Caco-2 (cell line): ENCODE measurements around the gene FAM78A. TPM values are rescaled to one million over a fixed set of nuclear protein-coding genes. Genes with fewer than 3 reads are reported as not detected.
A peak's percentile ranks its signal among the peaks of the same experiment; 100 is the strongest.

Source experiments
- BruUV-seq: library from RNA; stranded (reverse); fragments of 400-500 nt; replicated peaks from 2 replicates; lab custom pipeline; 2021; lab: Mats Ljungman, UMichigan
- CTCF ChIA-PET: fragments of 300-600 bp; sonication (Branson Sonifier 250); formaldehyde crosslinking; loops from one replicate; lab custom pipeline; 2022; ENCODE audit warnings: antibody characterized with exemption; lab: Charles Lee
- POLR2A ChIA-PET: fragments of 300-600 bp; sonication (Branson Sonifier 250); formaldehyde crosslinking; loops from one replicate; lab custom pipeline; 2022; ENCODE audit warnings: antibody characterized with exemption; lab: Charles Lee
- DNase-seq, 2 experiments: peaks; one replicate each; pipeline versions ENCODE4 v3.0.0 to v3.0.0-alpha.2; 2020 to 2022
- H3K27me3 ChIP-seq: replicated peaks from 2 replicates; pipeline ENCODE4 v1.6.0; 2011; ENCODE audit warnings: low read length; ENCODE audit not compliant: control insufficient read depth, insufficient read depth
- H3K36me3 ChIP-seq: 2 replicates; pipeline ENCODE4 v1.5.1; 2011; ENCODE audit warnings: low read length; ENCODE audit not compliant: control insufficient read depth, insufficient read depth
- H3K4me1 ChIP-seq: fragments of 250-450 bp; sonication (Bioruptor Pico); 2 replicates; pipeline ENCODE4 v1.5.1; 2020; ENCODE audit warnings: mild to moderate bottlenecking
- H3K4me3 ChIP-seq: 2 replicates; pipeline ENCODE4 v1.5.1; 2011; ENCODE audit warnings: low read depth, mild to moderate bottlenecking, control low read depth, low read length
- H3K9me3 ChIP-seq: fragments of 250-450 bp; sonication (Bioruptor Pico); 2 replicates; pipeline ENCODE4 v1.5.1; 2020; ENCODE audit warnings: mild to moderate bottlenecking, moderate library complexity
- H3K27ac Mint-ChIP-seq: one replicate; pipeline ENCODE4 v1.8.0; 2022; ENCODE audit warnings: mixed read lengths; ENCODE audit not compliant: unreplicated experiment
- H3K27me3 Mint-ChIP-seq: one replicate; pipeline ENCODE4 v1.8.0; 2022; ENCODE audit warnings: mixed read lengths; ENCODE audit not compliant: insufficient read depth, unreplicated experiment
- H3K36me3 Mint-ChIP-seq: one replicate; pipeline ENCODE4 v1.8.0; 2022; ENCODE audit warnings: mild to moderate bottlenecking, mixed read lengths; ENCODE audit not compliant: insufficient read depth, unreplicated experiment
- H3K4me1 Mint-ChIP-seq: one replicate; pipeline ENCODE4 v1.8.0; 2022; ENCODE audit warnings: low read depth, mixed read lengths; ENCODE audit not compliant: unreplicated experiment
- H3K4me3 Mint-ChIP-seq: one replicate; pipeline ENCODE4 v1.8.0; 2022; ENCODE audit warnings: mild to moderate bottlenecking, moderate library complexity, mixed read lengths; ENCODE audit not compliant: unreplicated experiment
- H3K9me3 Mint-ChIP-seq: one replicate; pipeline ENCODE4 v1.8.0; 2022; ENCODE audit warnings: mixed read lengths; ENCODE audit not compliant: unreplicated experiment
- intact Hi-C: fragments of 100-400 bp; cut with micrococcal nuclease; formaldehyde crosslinking; loops from one replicate; pipeline ENCODE4 v1.10.0; 2022; ENCODE audit not compliant: unreplicated experiment
- total RNA-seq: library from RNA; stranded (reverse); gene quantifications from 2 replicates; pipeline ENCODE4 v1.2.3, GENCODE V29; 2022
- TF ChIP-seq, protein P1 (sequence below), 2 experiments: fragments of 200-600 bp in 1 of 2; IDR thresholded peaks; 1 replicate in 1 of 2; 2 replicates in 1 of 2; pipeline versions ENCODE4 v1.5.1 to v1.8.0; 2011 to 2022; ENCODE audit warnings: antibody characterized with exemption in 1 of 2, control low read depth in 1 of 2, inconsistent platforms in 1 of 2, low read depth in 1 of 2, low read length in 1 of 2, mild to moderate bottlenecking in 1 of 2, moderate library complexity in 1 of 2; ENCODE audit not compliant: insufficient read depth in 1 of 2, severe bottlenecking in 1 of 2, unreplicated experiment in 1 of 2

The FAM78A gene
- total RNA-seq, 1 experiment from 2014 or later: 0.70 TPM

DNA sequence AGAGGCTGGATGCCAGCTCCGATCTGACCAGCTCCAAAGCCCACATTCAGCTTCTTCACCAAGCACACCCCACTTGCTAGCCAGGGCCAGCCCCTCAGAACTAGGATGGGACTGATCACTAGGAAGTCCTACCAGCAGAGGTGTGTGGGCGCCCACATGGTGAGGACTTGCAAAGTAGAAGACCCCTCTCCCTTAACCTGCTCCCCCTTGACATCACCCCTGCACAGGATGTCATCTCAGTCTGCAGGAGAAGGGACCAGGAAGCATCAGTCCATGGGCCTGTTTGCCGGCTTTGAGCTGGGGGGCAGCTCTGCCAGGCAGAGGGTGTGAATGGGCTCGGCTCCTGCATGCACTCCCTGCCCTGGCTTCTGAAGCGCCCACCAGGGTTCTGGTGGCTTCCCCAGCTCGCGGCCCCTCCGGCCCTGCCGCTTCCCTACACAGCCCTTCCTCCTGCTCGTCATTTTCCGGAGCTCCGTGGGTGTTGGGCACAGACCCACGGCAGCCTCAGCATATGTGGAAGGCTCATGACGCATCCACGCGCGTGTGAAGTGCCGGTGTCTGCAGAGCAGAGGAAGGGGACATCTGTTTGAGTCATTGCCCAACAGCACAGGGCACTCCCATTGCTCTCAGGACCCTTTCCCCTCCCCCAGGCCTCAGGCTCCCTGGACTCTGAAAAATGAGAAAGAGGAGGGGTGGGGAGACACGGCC, 3.7 kb upstream of the FAM78A start:
- Mint-ChIP-seq H3K4me3 (no peak overlapping the region), H3K27me3 (peaks cover 14% of the 10 kb centered on the region), H3K9me3 (no peaks in the 10 kb centered on the region), H3K36me3 (no peaks in the 10 kb centered on the region), H3K27ac (no peak overlapping the region), H3K4me1 (peaks cover 7% of the 10 kb centered on the region)
- H3K27me3 ChIP-seq: peaks cover 1% of the 10 kb centered on the region
- H3K4me3 ChIP-seq: no peak overlapping the region
- DNase-seq: no peak
- intact Hi-C loops: loop anchor here (5.0 kb wide), 1 partner anchor 57 kb away; no protein-coding TSS in a partner anchor
- TF ChIP-seq, protein P1, sequence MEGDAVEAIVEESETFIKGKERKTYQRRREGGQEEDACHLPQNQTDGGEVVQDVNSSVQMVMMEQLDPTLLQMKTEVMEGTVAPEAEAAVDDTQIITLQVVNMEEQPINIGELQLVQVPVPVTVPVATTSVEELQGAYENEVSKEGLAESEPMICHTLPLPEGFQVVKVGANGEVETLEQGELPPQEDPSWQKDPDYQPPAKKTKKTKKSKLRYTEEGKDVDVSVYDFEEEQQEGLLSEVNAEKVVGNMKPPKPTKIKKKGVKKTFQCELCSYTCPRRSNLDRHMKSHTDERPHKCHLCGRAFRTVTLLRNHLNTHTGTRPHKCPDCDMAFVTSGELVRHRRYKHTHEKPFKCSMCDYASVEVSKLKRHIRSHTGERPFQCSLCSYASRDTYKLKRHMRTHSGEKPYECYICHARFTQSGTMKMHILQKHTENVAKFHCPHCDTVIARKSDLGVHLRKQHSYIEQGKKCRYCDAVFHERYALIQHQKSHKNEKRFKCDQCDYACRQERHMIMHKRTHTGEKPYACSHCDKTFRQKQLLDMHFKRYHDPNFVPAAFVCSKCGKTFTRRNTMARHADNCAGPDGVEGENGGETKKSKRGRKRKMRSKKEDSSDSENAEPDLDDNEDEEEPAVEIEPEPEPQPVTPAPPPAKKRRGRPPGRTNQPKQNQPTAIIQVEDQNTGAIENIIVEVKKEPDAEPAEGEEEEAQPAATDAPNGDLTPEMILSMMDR (IDR thresholded peaks at IDR 0.05; ENCODE audit: insufficient read depth in 1 of 2, low read depth in 1 of 2, low read length in 1 of 2, severe bottlenecking in 1 of 2, unreplicated experiment in 1 of 2): no peak
- no peaks in the 10 kb centered on the region for H3K36me3 ChIP-seq
- BruUV-seq: no TSS peak
- POLR2A ChIA-PET: no interaction called here
- H3K9me3 ChIP-seq: no peaks in the 10 kb centered on the region
- peaks cover 7% of the 10 kb centered on the region for H3K4me1 ChIP-seq
- CTCF ChIA-PET: no interaction called here

DNA sequence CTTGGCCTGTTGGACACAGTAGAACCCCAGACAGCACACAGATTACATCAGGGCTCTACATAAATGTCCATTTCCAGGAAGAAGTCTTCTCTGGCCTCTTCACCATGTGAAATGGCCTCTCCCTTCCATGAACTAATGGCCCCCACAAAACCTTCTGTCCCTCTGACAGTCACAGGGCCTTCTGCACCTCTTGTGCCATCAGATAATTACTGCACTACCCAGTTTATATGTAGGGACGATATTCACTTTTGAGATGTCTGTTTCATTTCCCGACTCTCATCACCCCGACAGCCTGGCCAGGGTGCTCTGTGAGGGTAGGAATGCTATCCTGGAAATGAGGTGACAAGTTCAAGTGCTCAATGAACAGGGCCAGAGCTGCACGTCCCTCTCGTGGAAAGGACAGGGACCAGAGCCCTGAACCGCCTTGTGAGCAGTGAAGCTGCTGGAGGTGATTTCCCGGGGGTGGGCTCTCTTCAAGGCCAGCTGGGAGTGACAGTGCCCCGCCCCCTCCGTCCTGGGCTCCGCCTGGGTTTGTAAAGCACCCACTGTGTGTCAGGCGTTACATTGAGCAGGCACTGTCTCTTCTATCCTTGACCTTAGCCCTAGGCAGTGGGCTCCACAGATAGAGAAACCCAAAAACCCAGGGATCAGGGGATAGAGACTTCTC, 3.0 kb upstream of the FAM78A start:
- H3K9me3 Mint-ChIP-seq: no peaks in the 10 kb centered on the region
- H3K27me3 ChIP-seq: peaks cover 1% of the 10 kb centered on the region
- H3K36me3 ChIP-seq: no peaks in the 10 kb centered on the region
- peaks cover 7% of the 10 kb centered on the region for H3K4me1 ChIP-seq
- no peaks in the 10 kb centered on the region for H3K36me3 Mint-ChIP-seq
- intact Hi-C loops: loop anchor here (5.0 kb wide), 1 partner anchor 58 kb away; no protein-coding TSS in a partner anchor
- CTCF ChIA-PET: no interaction called here
- no peak overlapping the region for H3K27ac Mint-ChIP-seq
- H3K27me3 Mint-ChIP-seq: peaks cover 14% of the 10 kb centered on the region
- no peak overlapping the region for H3K4me3 ChIP-seq
- DNase-seq: no peak
- TF ChIP-seq, protein P1 (IDR thresholded peaks at IDR 0.05; ENCODE audit: insufficient read depth in 1 of 2, low read depth in 1 of 2, low read length in 1 of 2, severe bottlenecking in 1 of 2, unreplicated experiment in 1 of 2): no peak
- H3K4me3 Mint-ChIP-seq: peak overlapping the region; percentile 51
- no TSS peak for BruUV-seq
- POLR2A ChIA-PET: no interaction called here
- no peaks in the 10 kb centered on the region for H3K9me3 ChIP-seq
- H3K4me1 Mint-ChIP-seq: peaks cover 7% of the 10 kb centered on the region

DNA sequence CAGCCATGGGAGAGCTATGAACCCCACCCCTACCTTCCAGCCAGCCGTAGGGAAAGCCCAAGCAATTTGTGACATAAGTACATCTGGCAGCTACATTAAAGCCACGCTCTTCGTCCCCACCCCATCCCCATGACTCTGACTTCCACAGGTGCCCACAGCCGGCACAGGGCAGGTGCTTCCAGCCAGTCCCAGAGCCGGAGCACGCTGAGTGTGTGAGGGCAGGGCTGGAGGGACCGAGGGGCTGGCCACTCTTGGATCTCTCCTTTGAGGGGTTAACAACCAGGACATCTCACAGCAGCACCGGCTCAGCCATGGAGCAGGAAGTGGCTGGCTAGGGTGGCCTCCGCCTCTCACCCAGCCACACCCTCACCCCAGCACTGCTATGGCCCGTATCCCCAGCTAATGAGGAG, 2.4 kb upstream of the FAM78A start:
- no TSS peak for BruUV-seq
- Mint-ChIP-seq H3K9me3 (no peaks in the 10 kb centered on the region), H3K27me3 (peaks cover 14% of the 10 kb centered on the region), H3K4me3 (peak overlapping the region; percentile 79), H3K36me3 (no peaks in the 10 kb centered on the region), H3K4me1 (peaks cover 7% of the 10 kb centered on the region), H3K27ac (no peak overlapping the region)
- no peak for DNase-seq
- no peak overlapping the region for H3K4me3 ChIP-seq
- peaks cover 7% of the 10 kb centered on the region for H3K4me1 ChIP-seq
- peaks cover 1% of the 10 kb centered on the region for H3K27me3 ChIP-seq
- no peaks in the 10 kb centered on the region for H3K9me3 ChIP-seq
- TF ChIP-seq, protein P1 (IDR thresholded peaks at IDR 0.05; ENCODE audit: insufficient read depth in 1 of 2, low read depth in 1 of 2, low read length in 1 of 2, severe bottlenecking in 1 of 2, unreplicated experiment in 1 of 2): no peak
- ChIA-PET CTCF (no interaction called here), POLR2A (no interaction called here)
- no peaks in the 10 kb centered on the region for H3K36me3 ChIP-seq
- intact Hi-C loops: loop anchor here (5.0 kb wide), 1 partner anchor 59 kb away; no protein-coding TSS in a partner anchor
